HCT116 (cell line): ENCODE results near the gene DOCK2. TPM values are rescaled to one million over a fixed set of nuclear protein-coding genes. Genes with fewer than 3 reads are reported as not detected.

Source experiments
- ATAC-seq: fragments of 200-7000 bp; cut with Tn5 transposase; 2 replicates; pipeline ENCODE4 v1.9.1; 2020; ENCODE audit warnings: mild to moderate bottlenecking, moderate library complexity
- BruUV-seq: library from RNA; stranded (reverse); fragments of 400-500 nt; replicated peaks from 2 replicates; lab custom pipeline; 2021; lab: Mats Ljungman, UMichigan
- CTCF ChIA-PET: fragments of 300-600 bp; sonication (Branson Sonifier 250); formaldehyde crosslinking; loops from one replicate; lab custom pipeline; 2021; ENCODE audit warnings: antibody characterized with exemption; lab: Charles Lee
- POLR2A ChIA-PET: fragments of 300-600, 350-600 bp; sonication (Branson Sonifier 250); formaldehyde crosslinking; loops from one replicate; lab custom pipeline; 2021; ENCODE audit warnings: antibody characterized with exemption; lab: Charles Lee
- RAD21 ChIA-PET, 2 experiments: fragments of 300-600 bp; sonication (Branson Sonifier 250); formaldehyde crosslinking; loops; one replicate each; lab custom pipeline; 2023; ENCODE audit warnings: low total read pairs in 2 of 2; ENCODE audit not compliant: uncharacterized antibody in 2 of 2, unreplicated experiment in 2 of 2, low non-redundant PET in 1 of 2; lab: Charles Lee
- DNase-seq: peaks from one replicate; pipeline ENCODE4 v3.0.0-alpha.2; 2010; ENCODE audit warnings: low read depth, low spot score
- H2AFZ ChIP-seq: fragments of 200-600 bp; shearing (Covaris generic), sonication (generic); 2 replicates; pipeline ENCODE4 v1.6.1; 2017; ENCODE audit warnings: low read depth, mixed run types, mixed read lengths, antibody characterized with exemption, low read length; ENCODE audit not compliant: poor library complexity, severe bottlenecking
- H3K27ac ChIP-seq: 2 replicates; pipeline ENCODE4 v1.5.1; 2012; ENCODE audit warnings: low read depth, low read length
- H3K27me3 ChIP-seq: fragments of 200-600 bp; sonication (generic); 2 replicates; pipeline ENCODE4 v1.6.1; 2016; ENCODE audit warnings: mixed run types, low read length, mixed read lengths; ENCODE audit not compliant: insufficient read depth
- H3K36me3 ChIP-seq, 2 experiments: fragments of 200-500 bp in 1 of 2; fragments of 200-600 bp in 1 of 2; sonication (Bioruptor generic) in 1 of 2; sonication (generic) in 1 of 2; 2 replicates each; pipeline versions ENCODE4 v1.5.1 to v1.6.1; 2014 to 2016; ENCODE audit warnings: low read length in 2 of 2, inconsistent platforms in 1 of 2, mixed read lengths in 1 of 2, mixed run types in 1 of 2; ENCODE audit not compliant: insufficient read depth in 2 of 2, control insufficient read depth in 1 of 2
- H3K4me1 ChIP-seq, 2 experiments: fragments of 200-600 bp in 1 of 2; sonication (generic) in 1 of 2; 2 replicates each; pipeline versions ENCODE4 v1.5.1 to v1.6.1; 2012 to 2017; ENCODE audit warnings: low read length in 2 of 2, inconsistent platforms in 1 of 2, mild to moderate bottlenecking in 1 of 2, mixed read lengths in 1 of 2, mixed run types in 1 of 2, moderate library complexity in 1 of 2; ENCODE audit not compliant: insufficient read depth in 2 of 2, control insufficient read depth in 1 of 2
- H3K4me2 ChIP-seq: fragments of 200-600 bp; sonication (generic); 2 replicates; pipeline ENCODE4 v1.6.1; 2017; ENCODE audit warnings: mixed run types, low read length, mixed read lengths
- H3K4me3 ChIP-seq, 2 experiments: fragments of 200-600 bp in 1 of 2; sonication (generic) in 1 of 2; replicated peaks in 1 of 2; 2 replicates each; pipeline ENCODE4 v1.5.1; 2011 to 2016; ENCODE audit warnings: low read length in 2 of 2, control low read depth in 1 of 2, low read depth in 1 of 2, mild to moderate bottlenecking in 1 of 2, mixed read lengths in 1 of 2, mixed run types in 1 of 2
- H3K79me2 ChIP-seq: fragments of 200-600 bp; sonication (generic); 2 replicates; pipeline ENCODE4 v1.6.1; 2017; ENCODE audit warnings: mild to moderate bottlenecking, mixed run types, low read length, moderate library complexity, mixed read lengths; ENCODE audit not compliant: insufficient read depth
- H3K9ac ChIP-seq: fragments of 200-600 bp; sonication (generic); 2 replicates; pipeline ENCODE4 v1.6.1; 2016; ENCODE audit warnings: low read length, mixed read lengths
- H3K9me2 ChIP-seq: fragments of 200-600 bp; sonication (generic), shearing (Covaris generic); 2 replicates; pipeline ENCODE4 v1.6.1; 2017; ENCODE audit warnings: mixed run types, mild to moderate bottlenecking, moderate library complexity; ENCODE audit not compliant: insufficient read depth
- H3K9me3 ChIP-seq, 2 experiments: fragments of 200-500 bp in 1 of 2; fragments of 200-600 bp in 1 of 2; sonication (Bioruptor generic) in 1 of 2; sonication (generic) in 1 of 2; 2 replicates each; pipeline ENCODE4 v1.6.1; 2014 to 2017; ENCODE audit warnings: low read length in 2 of 2, mixed read lengths in 2 of 2, inconsistent platforms in 1 of 2, low read depth in 1 of 2, mild to moderate bottlenecking in 1 of 2, mixed run types in 1 of 2, moderate library complexity in 1 of 2; ENCODE audit not compliant: control insufficient read depth in 1 of 2, insufficient read depth in 1 of 2
- H4K20me1 ChIP-seq: fragments of 200-600 bp; sonication (generic), shearing (Covaris generic); 2 replicates; pipeline ENCODE4 v1.6.1; 2017; ENCODE audit warnings: mixed run types, mild to moderate bottlenecking, moderate library complexity; ENCODE audit not compliant: insufficient read depth
- EGR1 ChIP-seq: IDR thresholded peaks from 2 replicates; pipeline ENCODE4 v1.6.1; 2012; ENCODE audit warnings: low read depth
- JUND ChIP-seq: IDR thresholded peaks from 2 replicates; pipeline ENCODE4 v1.6.1; 2012
- POLR2A ChIP-seq: IDR thresholded peaks from 2 replicates; pipeline ENCODE4 v1.7.0; 2011; ENCODE audit warnings: borderline replicate concordance; ENCODE audit not compliant: insufficient read depth, insufficient read length; ENCODE audit errors: extremely low read depth
- RAD21 ChIP-seq: IDR thresholded peaks from 2 replicates; pipeline ENCODE4 v1.6.1; 2012; ENCODE audit warnings: low read depth, mild to moderate bottlenecking
- SP1 ChIP-seq: IDR thresholded peaks from 2 replicates; pipeline ENCODE4 v1.6.1; 2012; ENCODE audit warnings: low read depth
- ZBTB33 ChIP-seq: IDR thresholded peaks from 2 replicates; pipeline ENCODE4 v1.6.1; 2011; ENCODE audit warnings: mild to moderate bottlenecking, low read length, moderate library complexity; ENCODE audit not compliant: insufficient replicate concordance; ENCODE audit errors: extremely low read depth
- ZNF274 ChIP-seq: fragments of 200-500 bp; sonication (Bioruptor generic); IDR thresholded peaks from 2 replicates; pipeline ENCODE4 v1.6.1; 2014; ENCODE audit warnings: mild to moderate bottlenecking, low read depth, low read length, inconsistent platforms
- intact Hi-C: fragments of 100-400 bp; cut with micrococcal nuclease; formaldehyde crosslinking; loops from 2 replicates; pipeline ENCODE4 v1.10.0; 2022
- total RNA-seq: library from RNA; stranded (reverse); gene quantifications from one replicate; pipeline ENCODE4 v1.2.1, GENCODE V29; 2021; ENCODE audit not compliant: unreplicated experiment
- TF ChIP-seq, protein P1 (sequence below): IDR thresholded peaks from 2 replicates; pipeline ENCODE4 v1.6.1; 2012; ENCODE audit warnings: low read depth
- TF ChIP-seq, protein P2 (sequence below), 3 experiments: fragments of 200-600 bp in 1 of 3; sonication (generic) in 1 of 3; IDR thresholded peaks in 2 of 3; conservative IDR thresholded peaks in 1 of 3; 2 replicates each; pipeline ENCODE4 v1.5.1; 2012 to 2017; ENCODE audit warnings: low read depth in 2 of 3, low read length in 2 of 3, antibody characterized with exemption in 1 of 3, borderline replicate concordance in 1 of 3, control low read depth in 1 of 3, mild to moderate bottlenecking in 1 of 3, mixed read lengths in 1 of 3, mixed run types in 1 of 3, moderate library complexity in 1 of 3; ENCODE audit not compliant: insufficient read depth in 1 of 3
- TF ChIP-seq, protein P3 (sequence below): IDR thresholded peaks from 2 replicates; pipeline ENCODE4 v1.6.1; 2012

Gene DOCK2
- total RNA-seq, 1 experiment from 2014 or later: 0.89 TPM

- DNase-seq: no peak
- BruUV-seq: no TSS peak
These were observed 239.3 kb downstream of the DOCK2 start for GRCh38 chr5:169876386-169876785.

GRCh38 chr5:169880012-169880663 lies 243.1 kb downstream of the DOCK2 start:
- Histone ChIP-seq H3K9me2 (no peaks in the 10 kb centered on the region), H3K9ac (no peak overlapping the region), H2AFZ (no peak overlapping the region), H3K9me3 (no peaks in the 10 kb centered on the region), H3K27ac (no peak overlapping the region), H3K4me3 (no peak overlapping the region), H3K4me1 (no peaks in the 10 kb centered on the region), H3K4me2 (no peak overlapping the region), H3K36me3 (no peaks in the 10 kb centered on the region), H4K20me1 (no peaks in the 10 kb centered on the region), H3K27me3 (peaks cover 20% of the 10 kb centered on the region), H3K79me2 (no peaks in the 10 kb centered on the region)
- no TSS peak for BruUV-seq
- no peak for ATAC-seq
- ChIA-PET RAD21 (no interaction called here), CTCF (no interaction called here), POLR2A (no interaction called here)
- DNase-seq: no peak
- intact Hi-C loops: no loop called here
- TF ChIP-seq, protein P1, sequence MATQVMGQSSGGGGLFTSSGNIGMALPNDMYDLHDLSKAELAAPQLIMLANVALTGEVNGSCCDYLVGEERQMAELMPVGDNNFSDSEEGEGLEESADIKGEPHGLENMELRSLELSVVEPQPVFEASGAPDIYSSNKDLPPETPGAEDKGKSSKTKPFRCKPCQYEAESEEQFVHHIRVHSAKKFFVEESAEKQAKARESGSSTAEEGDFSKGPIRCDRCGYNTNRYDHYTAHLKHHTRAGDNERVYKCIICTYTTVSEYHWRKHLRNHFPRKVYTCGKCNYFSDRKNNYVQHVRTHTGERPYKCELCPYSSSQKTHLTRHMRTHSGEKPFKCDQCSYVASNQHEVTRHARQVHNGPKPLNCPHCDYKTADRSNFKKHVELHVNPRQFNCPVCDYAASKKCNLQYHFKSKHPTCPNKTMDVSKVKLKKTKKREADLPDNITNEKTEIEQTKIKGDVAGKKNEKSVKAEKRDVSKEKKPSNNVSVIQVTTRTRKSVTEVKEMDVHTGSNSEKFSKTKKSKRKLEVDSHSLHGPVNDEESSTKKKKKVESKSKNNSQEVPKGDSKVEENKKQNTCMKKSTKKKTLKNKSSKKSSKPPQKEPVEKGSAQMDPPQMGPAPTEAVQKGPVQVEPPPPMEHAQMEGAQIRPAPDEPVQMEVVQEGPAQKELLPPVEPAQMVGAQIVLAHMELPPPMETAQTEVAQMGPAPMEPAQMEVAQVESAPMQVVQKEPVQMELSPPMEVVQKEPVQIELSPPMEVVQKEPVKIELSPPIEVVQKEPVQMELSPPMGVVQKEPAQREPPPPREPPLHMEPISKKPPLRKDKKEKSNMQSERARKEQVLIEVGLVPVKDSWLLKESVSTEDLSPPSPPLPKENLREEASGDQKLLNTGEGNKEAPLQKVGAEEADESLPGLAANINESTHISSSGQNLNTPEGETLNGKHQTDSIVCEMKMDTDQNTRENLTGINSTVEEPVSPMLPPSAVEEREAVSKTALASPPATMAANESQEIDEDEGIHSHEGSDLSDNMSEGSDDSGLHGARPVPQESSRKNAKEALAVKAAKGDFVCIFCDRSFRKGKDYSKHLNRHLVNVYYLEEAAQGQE: no peak
- TF ChIP-seq SP1 (no peak), EGR1 (no peak), POLR2A (no peak), JUND (no peak), RAD21 (no peak)
- TF ChIP-seq, protein P2, sequence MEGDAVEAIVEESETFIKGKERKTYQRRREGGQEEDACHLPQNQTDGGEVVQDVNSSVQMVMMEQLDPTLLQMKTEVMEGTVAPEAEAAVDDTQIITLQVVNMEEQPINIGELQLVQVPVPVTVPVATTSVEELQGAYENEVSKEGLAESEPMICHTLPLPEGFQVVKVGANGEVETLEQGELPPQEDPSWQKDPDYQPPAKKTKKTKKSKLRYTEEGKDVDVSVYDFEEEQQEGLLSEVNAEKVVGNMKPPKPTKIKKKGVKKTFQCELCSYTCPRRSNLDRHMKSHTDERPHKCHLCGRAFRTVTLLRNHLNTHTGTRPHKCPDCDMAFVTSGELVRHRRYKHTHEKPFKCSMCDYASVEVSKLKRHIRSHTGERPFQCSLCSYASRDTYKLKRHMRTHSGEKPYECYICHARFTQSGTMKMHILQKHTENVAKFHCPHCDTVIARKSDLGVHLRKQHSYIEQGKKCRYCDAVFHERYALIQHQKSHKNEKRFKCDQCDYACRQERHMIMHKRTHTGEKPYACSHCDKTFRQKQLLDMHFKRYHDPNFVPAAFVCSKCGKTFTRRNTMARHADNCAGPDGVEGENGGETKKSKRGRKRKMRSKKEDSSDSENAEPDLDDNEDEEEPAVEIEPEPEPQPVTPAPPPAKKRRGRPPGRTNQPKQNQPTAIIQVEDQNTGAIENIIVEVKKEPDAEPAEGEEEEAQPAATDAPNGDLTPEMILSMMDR (IDR thresholded peaks at IDR 0.05 in 2 of 3, conservative IDR thresholded peaks at IDR 0.05 in 1 of 3; ENCODE audit: borderline replicate concordance in 1 of 3, insufficient read depth in 1 of 3, low read depth in 2 of 3, low read length in 2 of 3): no peak

More at GRCh38 chr5:169876386-169876785, 239.3 kb downstream of the DOCK2 start:
- no peak overlapping the region for H3K9ac ChIP-seq
- peaks cover 27% of the 10 kb centered on the region for H3K27me3 ChIP-seq
- ChIA-PET CTCF (no interaction called here), POLR2A (no interaction called here), RAD21 (no interaction called here)
- no peaks in the 10 kb centered on the region for H3K36me3 ChIP-seq
- H3K9me3 ChIP-seq: no peaks in the 10 kb centered on the region
- H3K79me2 ChIP-seq: no peaks in the 10 kb centered on the region
- H3K4me1 ChIP-seq: no peaks in the 10 kb centered on the region
- no peak for ATAC-seq
- intact Hi-C loops: no loop called here
- no peak overlapping the region for H2AFZ ChIP-seq
- H3K4me2 ChIP-seq: no peak overlapping the region
- H3K27ac ChIP-seq: no peak overlapping the region
- H4K20me1 ChIP-seq: no peaks in the 10 kb centered on the region
- H3K4me3 ChIP-seq: no peak overlapping the region
- H3K9me2 ChIP-seq: no peaks in the 10 kb centered on the region
- TF ChIP-seq ZBTB33 (no peak), ZNF274 (no peak)
- TF ChIP-seq, protein P3, sequence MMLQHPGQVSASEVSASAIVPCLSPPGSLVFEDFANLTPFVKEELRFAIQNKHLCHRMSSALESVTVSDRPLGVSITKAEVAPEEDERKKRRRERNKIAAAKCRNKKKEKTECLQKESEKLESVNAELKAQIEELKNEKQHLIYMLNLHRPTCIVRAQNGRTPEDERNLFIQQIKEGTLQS: no peak
